ENCODE data around the gene ADAMTSL1.

- no peak for TF ChIP-seq CTCF (IDR thresholded peaks at IDR 0.05; ENCODE audit: low read depth, low read length)
- TF ChIP-seq EZH2phosphoT487 (IDR thresholded peaks at IDR 0.05; ENCODE audit: low read depth) = no peak
Measured at GRCh38 chr9:18753904-18754303, 280.0 kb downstream of the ADAMTSL1 start.

Measured in OCI-LY3 (cell line).